ENCODE measurements around the gene PRSS3.
"Not testable (repeated sequence)": the region's sequence is repeated elsewhere in the genome, so short reads cannot be mapped to it uniquely, and the experiment has no call there.

Gene PRSS3

DNA sequence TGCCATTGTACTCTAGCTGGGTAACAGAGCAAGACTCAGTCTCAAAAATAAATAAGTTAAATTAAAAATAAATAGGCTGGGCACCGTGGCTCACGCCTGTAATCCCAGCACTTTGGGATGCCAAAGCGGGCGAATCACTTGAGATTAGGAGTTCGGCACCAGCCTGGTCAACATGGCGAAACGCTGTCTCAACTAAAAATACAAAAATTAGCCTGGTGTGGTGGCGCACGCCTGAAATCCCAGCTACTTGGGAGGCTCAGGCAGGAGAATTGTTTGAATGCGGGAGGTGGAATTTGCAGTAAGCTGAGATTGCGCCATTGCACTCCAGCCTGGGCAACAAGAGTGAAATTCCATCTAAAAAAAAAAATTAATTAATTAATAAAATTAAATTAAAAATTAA, 31.9 kb downstream of the PRSS3 start:
- not testable (repeated sequence) for H3K27ac Mint-ChIP-seq, H3K27me3 Mint-ChIP-seq, H3K36me3 Mint-ChIP-seq, H3K9me3 Mint-ChIP-seq, H3K4me1 Mint-ChIP-seq, H3K4me3 Mint-ChIP-seq

DNA sequence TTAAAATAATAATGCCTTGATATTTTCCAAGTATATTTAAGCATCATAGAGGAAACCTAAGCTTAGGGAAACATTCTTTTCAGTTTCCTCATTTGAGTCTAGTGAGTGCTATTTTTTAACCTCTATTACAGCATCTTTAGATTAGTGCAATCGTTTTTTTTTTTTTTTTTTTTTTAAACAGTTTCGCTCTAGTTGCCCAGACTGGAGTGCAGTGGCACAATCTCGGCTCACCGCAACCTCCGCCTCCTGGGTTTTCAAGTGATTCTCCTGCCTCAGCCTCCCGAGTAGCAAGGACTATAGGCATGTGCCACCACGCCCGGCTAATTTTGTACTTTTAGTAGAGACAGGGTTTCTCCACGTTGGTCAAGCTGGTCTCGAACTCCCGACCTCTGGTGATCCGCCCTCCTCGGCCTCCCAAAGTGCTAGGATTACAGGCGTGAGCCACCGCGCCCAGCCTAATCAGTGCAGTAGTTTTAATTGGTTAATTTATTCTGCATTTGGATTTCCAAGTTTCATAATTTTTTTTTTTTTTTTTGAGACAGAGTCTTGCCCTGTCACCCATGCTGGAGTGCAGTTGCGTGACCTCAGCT, 34.4 kb downstream of the PRSS3 start:
- H3K4me1 Mint-ChIP-seq: peaks cover 12% of the 10 kb centered on the region
- H3K36me3 Mint-ChIP-seq, H3K27me3 Mint-ChIP-seq, H3K4me3 Mint-ChIP-seq, H3K9me3 Mint-ChIP-seq, H3K27ac Mint-ChIP-seq: not testable (repeated sequence)

DNA sequence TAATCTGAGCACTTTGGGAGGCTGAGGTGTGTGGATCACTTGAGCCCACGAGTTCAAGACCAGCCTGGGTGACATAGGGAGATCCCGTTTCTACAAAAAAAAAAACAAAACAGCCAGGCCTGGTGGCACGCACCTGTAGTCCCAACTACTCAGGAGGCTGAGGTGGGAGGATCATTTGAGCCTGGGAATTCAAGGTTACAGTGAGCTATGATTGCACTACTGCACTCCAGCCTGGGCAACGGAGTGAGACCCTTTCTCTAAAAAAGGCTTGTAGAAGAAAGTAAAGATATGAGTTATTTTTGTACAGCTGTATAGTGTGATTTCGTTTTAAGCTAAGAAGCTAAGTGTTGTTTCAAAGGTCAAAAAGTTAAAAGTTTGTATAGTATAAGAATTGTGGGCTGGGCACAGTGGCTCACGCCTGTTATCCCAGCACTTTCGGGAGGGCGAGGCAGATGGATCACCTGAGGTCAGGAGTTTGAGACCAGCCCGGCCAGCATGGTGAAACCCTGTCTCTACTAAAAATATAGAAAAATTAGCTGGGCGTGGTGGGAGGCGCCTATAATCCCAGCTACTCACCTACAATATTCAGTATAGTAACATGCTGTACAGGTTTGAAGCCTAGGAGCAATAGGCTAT, 40.4 kb downstream of the PRSS3 start:
- H3K9me3 Mint-ChIP-seq: no peaks in the 10 kb centered on the region
- H3K4me3 Mint-ChIP-seq: no peak overlapping the region
- H3K4me1 Mint-ChIP-seq: peaks cover 58% of the 10 kb centered on the region
- H3K27ac Mint-ChIP-seq: no peak overlapping the region
- no peaks in the 10 kb centered on the region for H3K27me3 Mint-ChIP-seq
- H3K36me3 Mint-ChIP-seq: peaks cover 2% of the 10 kb centered on the region

DNA sequence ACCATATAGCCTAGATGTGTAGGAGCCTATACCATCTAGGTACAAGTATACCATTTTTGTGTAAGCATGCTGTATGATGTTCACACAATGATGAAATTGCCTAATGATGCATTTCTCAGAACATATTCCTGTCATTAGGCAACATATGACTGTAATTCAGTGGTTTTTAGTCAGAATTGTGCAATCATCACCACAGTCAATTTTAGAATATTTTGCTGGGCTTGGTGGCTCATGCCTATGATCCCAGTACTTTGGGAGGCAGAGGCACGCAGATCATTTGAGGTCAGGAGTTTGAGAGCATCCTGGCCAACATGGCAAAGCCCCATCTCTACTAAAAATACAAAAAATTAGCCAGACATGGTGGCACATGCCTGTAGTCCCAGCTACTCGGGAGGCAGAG, 40.9 kb downstream of the PRSS3 start:
- peaks cover 59% of the 10 kb centered on the region for H3K4me1 Mint-ChIP-seq
- peak overlapping the region; percentile 35 for H3K27ac Mint-ChIP-seq
- not testable (repeated sequence) for H3K27me3 Mint-ChIP-seq, H3K9me3 Mint-ChIP-seq, H3K36me3 Mint-ChIP-seq
- peak overlapping the region; percentile 33 for H3K4me3 Mint-ChIP-seq

DNA sequence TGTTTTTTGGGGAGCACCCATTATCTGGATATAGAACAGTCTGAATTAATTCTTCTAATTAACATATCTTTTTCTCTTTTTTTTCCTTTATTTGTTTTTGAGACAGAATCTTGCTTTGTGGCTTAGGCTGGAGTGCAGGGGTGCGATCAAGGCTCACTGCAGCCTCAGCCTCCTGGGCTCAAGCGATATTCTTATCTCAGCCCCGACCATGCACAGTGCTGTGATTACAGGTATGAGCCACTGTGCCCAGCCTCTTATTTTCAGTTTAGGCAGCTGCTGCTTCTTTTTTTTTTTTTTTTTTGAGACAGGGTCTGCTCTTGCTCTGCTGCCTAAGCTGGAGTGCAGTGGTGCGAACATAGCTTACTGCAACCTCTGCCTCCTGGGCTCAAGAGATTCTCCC, 41.8 kb downstream of the PRSS3 start:
- Mint-ChIP-seq H3K4me3 (no peak overlapping the region), H3K27me3 (no peaks in the 10 kb centered on the region), H3K4me1 (peaks cover 68% of the 10 kb centered on the region), H3K9me3 (no peaks in the 10 kb centered on the region), H3K36me3 (peaks cover 2% of the 10 kb centered on the region), H3K27ac (no peak overlapping the region)

DNA sequence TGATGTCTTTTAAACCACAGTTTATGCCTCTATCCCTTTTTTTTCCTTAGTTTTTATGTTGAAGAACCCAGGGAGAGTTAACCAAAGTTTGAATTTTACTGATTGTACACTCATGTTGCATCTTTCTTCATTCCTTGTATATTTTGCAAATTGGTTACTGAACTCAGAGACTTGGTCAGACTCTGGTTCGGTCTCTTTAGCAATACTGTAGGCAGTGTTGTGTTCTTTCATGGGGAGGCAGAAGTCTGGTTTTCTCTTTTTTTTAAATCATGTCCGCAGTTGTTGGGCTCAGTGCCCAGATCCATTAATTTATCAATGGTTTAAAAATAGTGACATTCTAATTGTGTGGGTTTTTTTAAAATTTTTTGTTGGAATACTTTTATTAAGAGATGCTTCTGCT, 45.0 kb downstream of the PRSS3 start:
- peaks cover 69% of the 10 kb centered on the region for H3K4me1 Mint-ChIP-seq
- peaks cover 4% of the 10 kb centered on the region for H3K36me3 Mint-ChIP-seq
- H3K27ac Mint-ChIP-seq: peak overlapping the region; percentile 82
- no peaks in the 10 kb centered on the region for H3K27me3 Mint-ChIP-seq
- H3K4me3 Mint-ChIP-seq: no peak overlapping the region
- no peaks in the 10 kb centered on the region for H3K9me3 Mint-ChIP-seq

DNA sequence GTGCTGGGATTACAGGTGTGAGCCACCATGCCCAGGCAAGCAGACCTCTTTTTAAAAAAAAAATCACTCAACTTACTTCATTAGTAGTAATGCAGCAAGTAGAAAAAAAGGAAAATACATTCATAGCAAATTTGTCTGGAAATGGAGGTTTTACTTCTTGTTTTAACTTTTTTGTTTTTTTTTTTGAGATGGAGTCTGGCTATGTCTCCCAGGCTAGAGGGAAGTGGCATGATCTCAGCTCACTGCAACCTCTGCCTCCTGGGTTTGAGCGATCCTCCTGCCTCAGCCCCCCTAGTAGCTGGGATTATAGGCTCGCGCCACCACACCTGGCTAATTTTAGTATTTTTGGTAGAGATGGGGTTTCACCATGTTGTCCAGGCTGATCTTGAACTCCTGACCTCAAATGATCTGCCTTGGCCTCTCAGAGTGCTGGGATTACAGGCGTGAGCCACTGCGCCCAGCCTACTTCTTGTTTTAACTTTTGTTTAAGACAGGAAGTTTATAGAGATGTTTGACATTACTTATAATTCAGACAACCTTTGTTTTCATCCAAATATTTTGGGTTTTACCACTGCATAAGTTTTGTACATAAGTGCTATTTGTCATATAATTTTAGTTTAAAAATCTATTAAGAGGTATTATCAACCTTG, 48.1 kb downstream of the PRSS3 start:
- H3K27me3 Mint-ChIP-seq: no peaks in the 10 kb centered on the region
- H3K4me3 Mint-ChIP-seq: no peak overlapping the region
- peak overlapping the region; percentile 51 for H3K27ac Mint-ChIP-seq
- peaks cover 7% of the 10 kb centered on the region for H3K36me3 Mint-ChIP-seq
- peaks cover 64% of the 10 kb centered on the region for H3K4me1 Mint-ChIP-seq
- H3K9me3 Mint-ChIP-seq: no peaks in the 10 kb centered on the region

DNA sequence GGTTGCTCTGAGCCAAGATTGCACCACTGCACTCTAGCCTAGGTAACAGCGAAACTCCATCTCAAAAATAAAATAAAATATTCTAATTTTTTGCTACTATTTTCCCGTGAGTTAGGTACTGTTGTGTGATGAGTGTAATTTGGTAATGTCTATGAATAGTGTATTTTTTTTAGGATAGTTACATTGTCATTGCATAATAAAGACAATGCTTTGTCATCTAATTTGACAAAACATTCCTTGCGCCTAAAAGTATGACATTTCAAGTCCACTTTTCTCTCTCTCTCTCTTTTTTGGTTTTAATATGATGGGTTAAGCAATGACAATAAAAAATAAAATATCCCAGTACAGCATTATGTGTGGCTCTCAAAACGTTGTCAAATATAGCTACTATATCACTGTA, 50.9 kb downstream of the PRSS3 start:
- Mint-ChIP-seq H3K4me1 (peaks cover 59% of the 10 kb centered on the region), H3K9me3 (no peaks in the 10 kb centered on the region), H3K27me3 (no peaks in the 10 kb centered on the region), H3K27ac (peak overlapping the region; percentile 73), H3K36me3 (peaks cover 7% of the 10 kb centered on the region), H3K4me3 (no peak overlapping the region)

DNA sequence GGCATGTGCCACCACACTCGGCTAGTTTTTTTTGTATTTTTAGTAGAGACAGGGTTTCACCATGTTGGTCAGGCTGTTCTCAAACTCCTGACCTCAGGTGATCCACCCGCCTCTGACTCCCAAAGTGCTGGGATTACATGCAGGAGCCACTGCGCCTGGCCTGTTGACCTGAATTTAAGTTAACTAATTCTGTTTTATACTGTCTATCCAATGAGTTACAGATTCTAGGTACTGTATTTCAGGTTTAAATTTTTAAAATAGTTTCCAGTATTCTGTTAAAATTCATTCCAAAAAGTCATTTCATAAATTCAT, 52.5 kb downstream of the PRSS3 start:
- H3K27ac Mint-ChIP-seq, H3K27me3 Mint-ChIP-seq, H3K4me3 Mint-ChIP-seq, H3K36me3 Mint-ChIP-seq, H3K9me3 Mint-ChIP-seq: not testable (repeated sequence)
- peaks cover 52% of the 10 kb centered on the region for H3K4me1 Mint-ChIP-seq
